ENCODE results near the gene FAM3A. TPM values are rescaled to one million over a fixed set of nuclear protein-coding genes. Genes with fewer than 3 reads are reported as not detected.
"Not testable (repeated sequence)": the region's sequence is repeated elsewhere in the genome, so short reads cannot be mapped to it uniquely, and the experiment has no call there.

The FAM3A gene
- 47.5 and 47.8 TPM in 2 replicates for total RNA-seq (2014; rRNA removed; shearing (Covaris generic))

- in situ Hi-C loops (cut with HindIII; ENCODE audit: low sequenced_read_pairs) = no loop called here
- peak; percentile 91 for DNase-seq (ENCODE audit: low spot score)
Observed at GRCh38 chrX:154515966-154516655, at the start of gene FAM3A. FAM3A (minus strand) TSS chrX:154516232; CDS start chrX:154515772, 460 bp downstream.

GRCh38 chrX:154562295-154562694 is 46.3 kb upstream of the FAM3A start:
- in situ Hi-C loops (cut with HindIII; ENCODE audit: low sequenced_read_pairs); DNase-seq (ENCODE audit: low spot score): not testable (repeated sequence)

GRCh38 chrX:154560326-154560725 is 44.3 kb upstream of the FAM3A start:
- in situ Hi-C loops (cut with HindIII; ENCODE audit: low sequenced_read_pairs); DNase-seq (ENCODE audit: low spot score): not testable (repeated sequence)

GRCh38 chrX:154558896-154559295 is 42.9 kb upstream of the FAM3A start:
- in situ Hi-C loops (cut with HindIII; ENCODE audit: low sequenced_read_pairs); DNase-seq (ENCODE audit: low spot score): not testable (repeated sequence)

- DNase-seq (ENCODE audit: low spot score); in situ Hi-C loops (cut with HindIII; ENCODE audit: low sequenced_read_pairs): not testable (repeated sequence)
Observed at GRCh38 chrX:154558060-154558690, 42.1 kb upstream of the FAM3A start.

- DNase-seq (ENCODE audit: low spot score); in situ Hi-C loops (cut with HindIII; ENCODE audit: low sequenced_read_pairs): not testable (repeated sequence)
Observed at GRCh38 chrX:154552112-154552806, 36.2 kb upstream of the FAM3A start.

GRCh38 chrX:154549766-154550165 is 33.7 kb upstream of the FAM3A start:
- DNase-seq (ENCODE audit: low spot score) = no peak
- in situ Hi-C loops (cut with HindIII; ENCODE audit: low sequenced_read_pairs) = no loop called here

GRCh38 chrX:154548028-154548316 is 31.9 kb upstream of the FAM3A start:
- no peak for DNase-seq (ENCODE audit: low spot score)
- in situ Hi-C loops (cut with HindIII; ENCODE audit: low sequenced_read_pairs) = no loop called here

GRCh38 chrX:154547245-154548027 is 31.4 kb upstream of the FAM3A start, which contains the start of gene IKBKG:
IKBKG (plus strand) TSS chrX:154547620; CDS start chrX:154552003, 4,383 bp downstream.
- DNase-seq (ENCODE audit: low spot score) = peak; percentile 91
- in situ Hi-C loops (cut with HindIII; ENCODE audit: low sequenced_read_pairs) = no loop called here

GRCh38 chrX:154546354-154547244 is 30.6 kb upstream of the FAM3A start, which contains the start of gene G6PD:
G6PD (minus strand) TSS chrX:154546846; CDS start chrX:154546155, 691 bp downstream.
- peak; percentile 65 for DNase-seq (ENCODE audit: low spot score)
- in situ Hi-C loops (cut with HindIII; ENCODE audit: low sequenced_read_pairs) = no loop called here

GRCh38 chrX:154545673-154546274 is 29.7 kb upstream of the FAM3A start:
- in situ Hi-C loops (cut with HindIII; ENCODE audit: low sequenced_read_pairs) = no loop called here
- no peak for DNase-seq (ENCODE audit: low spot score)

- DNase-seq (ENCODE audit: low spot score) = peak; percentile 64
- in situ Hi-C loops (cut with HindIII; ENCODE audit: low sequenced_read_pairs) = no loop called here
Observed at GRCh38 chrX:154542723-154543424, 26.8 kb upstream of the FAM3A start.

- DNase-seq (ENCODE audit: low spot score) = peak; percentile 39
Observed at GRCh38 chrX:154541896-154542722, 26.1 kb upstream of the FAM3A start.

GRCh38 chrX:154541589-154541895 is 25.5 kb upstream of the FAM3A start:
- in situ Hi-C loops (cut with HindIII; ENCODE audit: low sequenced_read_pairs) = no loop called here
- DNase-seq (ENCODE audit: low spot score) = no peak

More at GRCh38 chrX:154541896-154542722, 26.1 kb upstream of the FAM3A start:
- in situ Hi-C loops (cut with HindIII; ENCODE audit: low sequenced_read_pairs) = no loop called here

GRCh38 chrX:154540897-154541535 is 25.0 kb upstream of the FAM3A start:
- in situ Hi-C loops (cut with HindIII; ENCODE audit: low sequenced_read_pairs) = no loop called here
- no peak for DNase-seq (ENCODE audit: low spot score)

GRCh38 chrX:154540365-154540764 is 24.3 kb upstream of the FAM3A start:
- in situ Hi-C loops (cut with HindIII; ENCODE audit: low sequenced_read_pairs); DNase-seq (ENCODE audit: low spot score): not testable (repeated sequence)

All from G401 (cell line).